Astrocyte (in vitro differentiated cells and primary cell): ENCODE measurements around the gene MYLK2. TPM values are rescaled to one million over a fixed set of nuclear protein-coding genes. Genes with fewer than 3 reads are reported as not detected.

Source experiments
- DNase-seq: peaks from one replicate; pipeline ENCODE4 v3.0.0-alpha.2; 2010; ENCODE audit warnings: low read depth
- FAIRE-seq: peaks from 2 replicates; lab custom pipeline; 2011; peaks lifted over from hg19 to GRCh38; lab: Jason Lieb, UNC
- H2AFZ ChIP-seq: 2 replicates; pipeline ENCODE4 v1.6.0; 2012; ENCODE audit warnings: low read depth, low read length, inconsistent platforms
- H3K27ac ChIP-seq: 2 replicates; pipeline ENCODE4 v1.5.1; 2011; ENCODE audit warnings: low read depth, low read length, inconsistent platforms
- H3K27me3 ChIP-seq: 2 replicates; pipeline ENCODE4 v1.6.0; 2011; ENCODE audit warnings: low read length, inconsistent platforms; ENCODE audit not compliant: insufficient read depth
- H3K36me3 ChIP-seq: 2 replicates; pipeline ENCODE4 v1.5.1; 2011; ENCODE audit warnings: low read length, inconsistent platforms; ENCODE audit not compliant: insufficient read depth
- H3K4me1 ChIP-seq: 2 replicates; pipeline ENCODE4 v1.5.1; 2011; ENCODE audit warnings: low read length, inconsistent platforms; ENCODE audit not compliant: insufficient read depth
- H3K4me2 ChIP-seq: 2 replicates; pipeline ENCODE4 v1.6.0; 2012; ENCODE audit warnings: low read length, inconsistent platforms
- H3K4me3 ChIP-seq: 2 replicates; pipeline ENCODE4 v1.5.1; 2011; ENCODE audit warnings: low read depth, mild to moderate bottlenecking, low read length, inconsistent platforms; ENCODE audit not compliant: insufficient read depth
- H3K79me2 ChIP-seq: 2 replicates; pipeline ENCODE4 v1.6.0; 2012; ENCODE audit warnings: mild to moderate bottlenecking, low read length, inconsistent platforms; ENCODE audit not compliant: insufficient read depth
- H3K9ac ChIP-seq: 2 replicates; pipeline ENCODE4 v1.6.0; 2012; ENCODE audit warnings: mild to moderate bottlenecking, low read length, inconsistent platforms
- H3K9me3 ChIP-seq: 2 replicates; pipeline ENCODE4 v1.5.1; 2012; ENCODE audit warnings: low read depth, mild to moderate bottlenecking, low read length, inconsistent platforms; ENCODE audit not compliant: insufficient read depth
- H4K20me1 ChIP-seq: 2 replicates; pipeline ENCODE4 v1.6.0; 2012; ENCODE audit warnings: low read length, inconsistent platforms; ENCODE audit not compliant: insufficient read depth
- H3K27ac Mint-ChIP-seq: one replicate; pipeline ENCODE4 v1.8.0; 2021; ENCODE audit warnings: mild to moderate bottlenecking, mixed read lengths; ENCODE audit not compliant: unreplicated experiment
- H3K27me3 Mint-ChIP-seq: one replicate; pipeline ENCODE4 v1.8.0; 2021; ENCODE audit warnings: low read depth, mixed read lengths; ENCODE audit not compliant: unreplicated experiment
- H3K36me3 Mint-ChIP-seq: one replicate; pipeline ENCODE4 v1.8.0; 2021; ENCODE audit warnings: low read depth, mixed read lengths; ENCODE audit not compliant: unreplicated experiment
- H3K4me1 Mint-ChIP-seq: one replicate; pipeline ENCODE4 v1.8.0; 2021; ENCODE audit warnings: low read depth, mixed read lengths; ENCODE audit not compliant: unreplicated experiment
- H3K4me3 Mint-ChIP-seq: one replicate; pipeline ENCODE4 v1.8.0; 2021; ENCODE audit warnings: mild to moderate bottlenecking, moderate library complexity, mixed read lengths; ENCODE audit not compliant: unreplicated experiment
- H3K9me3 Mint-ChIP-seq: one replicate; pipeline ENCODE4 v1.8.0; 2021; ENCODE audit warnings: mild to moderate bottlenecking, mixed read lengths; ENCODE audit not compliant: unreplicated experiment
- CTCF ChIP-seq: IDR thresholded peaks from 2 replicates; pipeline ENCODE4 v1.5.1; 2011; ENCODE audit warnings: low read depth, mild to moderate bottlenecking, inconsistent platforms, low read length, moderate library complexity; ENCODE audit not compliant: insufficient read depth
- EZH2 ChIP-seq: IDR thresholded peaks from 2 replicates; pipeline ENCODE4 v1.6.1; 2012; ENCODE audit warnings: mild to moderate bottlenecking, low read length, inconsistent platforms; ENCODE audit not compliant: insufficient read depth
- total RNA-seq: library from RNA; stranded (reverse); gene quantifications from 2 replicates; pipeline ENCODE4 v1.2.1, GENCODE V29; 2021

Gene MYLK2
- total RNA-seq, 1 donor from 2014 or later, result 2.1 TPM

GRCh38 chr20:31857861-31858759 lies 39.0 kb downstream of the MYLK2 start:
- DNase-seq, result no peak
- Histone ChIP-seq H2AFZ (no peak overlapping the region), H3K27ac (no peak overlapping the region), H3K4me3 (no peak overlapping the region), H3K27me3 (peaks cover 69% of the 10 kb centered on the region), H3K9me3 (no peaks in the 10 kb centered on the region), H3K9ac (no peak overlapping the region), H3K4me1 (peaks cover 7% of the 10 kb centered on the region), H3K4me2 (no peak overlapping the region), H3K79me2 (no peaks in the 10 kb centered on the region), H3K36me3 (no peaks in the 10 kb centered on the region), H4K20me1 (no peaks in the 10 kb centered on the region)
- H3K27me3 Mint-ChIP-seq, result peaks cover 30% of the 10 kb centered on the region
- TF ChIP-seq EZH2, result no peak
- TF ChIP-seq CTCF, result no peak
- H3K36me3 Mint-ChIP-seq, result no peaks in the 10 kb centered on the region
- H3K4me1 Mint-ChIP-seq, result no peaks in the 10 kb centered on the region
- H3K27ac Mint-ChIP-seq, result no peak overlapping the region
- no peak for FAIRE-seq
- H3K4me3 Mint-ChIP-seq, result no peak overlapping the region
- H3K9me3 Mint-ChIP-seq, result peaks cover 2% of the 10 kb centered on the region

DNA sequence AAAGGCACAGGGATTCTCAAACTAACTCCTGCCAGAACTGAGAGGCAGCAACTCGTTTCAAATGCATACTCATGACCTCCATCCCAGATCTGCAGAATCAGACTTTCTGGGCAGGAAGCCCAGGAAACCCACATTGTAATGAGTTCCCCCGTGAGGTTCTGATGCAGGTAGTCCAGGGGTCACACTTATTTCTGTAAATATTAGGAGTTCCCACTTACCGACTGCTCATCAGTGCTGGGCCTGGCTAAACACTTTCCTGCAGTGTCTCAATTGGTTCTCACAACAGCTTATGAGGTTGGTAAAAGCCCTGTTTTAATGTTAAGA lies 39.6 kb downstream of the MYLK2 start:
- Mint-ChIP-seq H3K27me3 (peaks cover 36% of the 10 kb centered on the region), H3K4me3 (no peak overlapping the region), H3K36me3 (no peaks in the 10 kb centered on the region), H3K9me3 (peaks cover 2% of the 10 kb centered on the region), H3K27ac (no peak overlapping the region), H3K4me1 (no peaks in the 10 kb centered on the region)
- peaks cover 7% of the 10 kb centered on the region for H3K4me1 ChIP-seq
- no peak overlapping the region for H2AFZ ChIP-seq
- TF ChIP-seq CTCF, result no peak
- no peak for TF ChIP-seq EZH2
- H3K4me2 ChIP-seq, result no peak overlapping the region
- H4K20me1 ChIP-seq, result no peaks in the 10 kb centered on the region
- no peaks in the 10 kb centered on the region for H3K36me3 ChIP-seq
- H3K9me3 ChIP-seq, result no peaks in the 10 kb centered on the region
- H3K9ac ChIP-seq, result no peak overlapping the region
- no peak overlapping the region for H3K4me3 ChIP-seq
- H3K27ac ChIP-seq, result no peak overlapping the region
- no peaks in the 10 kb centered on the region for H3K79me2 ChIP-seq
- DNase-seq, result no peak
- FAIRE-seq, result no peak
- peaks cover 69% of the 10 kb centered on the region for H3K27me3 ChIP-seq
